HepG2 (cell line): ENCODE data around the gene THEMIS. TPM values are rescaled to one million over a fixed set of nuclear protein-coding genes. Genes with fewer than 3 reads are reported as not detected.
A peak's percentile ranks its signal among the peaks of the same experiment; 100 is the strongest.

Experiments
- ATAC-seq: fragments of 200-7000 bp; cut with Tn5 transposase; 3 replicates; pipeline ENCODE4 v1.9.1; 2020; ENCODE audit warnings: mild to moderate bottlenecking, moderate library complexity
- BruUV-seq: library from RNA; stranded (reverse); fragments of 400-500 nt; replicated peaks from 2 replicates; lab custom pipeline; 2021; lab: Mats Ljungman, UMichigan
- CTCF ChIA-PET: fragments of 300-600 bp; formaldehyde crosslinking; extraction: SDS; loops from one replicate; lab custom pipeline; 2021; ENCODE audit warnings: low total read pairs, inconsistent platforms, low intra/inter-chr PET ratio; lab: Yijun Ruan, JAX
- POLR2A ChIA-PET: fragments of 350-600 bp; sonication (Branson Sonifier 250); formaldehyde crosslinking; loops from one replicate; lab custom pipeline; 2020; ENCODE audit warnings: antibody characterized with exemption, inconsistent platforms; lab: Yijun Ruan, JAX
- DNase-seq: peaks from one replicate; pipeline ENCODE4 v3.0.0-alpha.2; 2015; ENCODE audit warnings: low spot score
- FAIRE-seq: peaks from 3 replicates; lab custom pipeline; 2011; peaks lifted over from hg19 to GRCh38; lab: Jason Lieb, UNC
- H2AFZ ChIP-seq: one replicate; pipeline ENCODE4 v1.6.1; 2011; ENCODE audit warnings: low read length, inconsistent platforms
- H3K27ac ChIP-seq: fragments of 300-600 bp; 3 replicates; pipeline ENCODE4 v1.8.0; 2011; ENCODE audit warnings: mixed run types, mild to moderate bottlenecking, mixed read lengths, low read length, inconsistent platforms; ENCODE audit not compliant: insufficient read depth; ENCODE audit errors: extremely low read length
- H3K27me3 ChIP-seq, 2 experiments: fragments of 200-600 bp in 1 of 2; 2 replicates in 1 of 2; 3 replicates in 1 of 2; pipeline versions ENCODE4 v1.6.0 to v1.8.0; 2011; ENCODE audit warnings: low read length in 2 of 2, mild to moderate bottlenecking in 2 of 2, moderate library complexity in 2 of 2, inconsistent platforms in 1 of 2; ENCODE audit not compliant: insufficient read depth in 2 of 2, control insufficient read depth in 1 of 2
- H3K36me3 ChIP-seq, 2 experiments: fragments of 200-600 bp in 1 of 2; replicated peaks in 1 of 2; 2 replicates in 1 of 2; 3 replicates in 1 of 2; pipeline versions ENCODE4 v1.5.1 to v1.8.0; 2011; ENCODE audit warnings: low read length in 2 of 2, inconsistent platforms in 1 of 2; ENCODE audit not compliant: insufficient read depth in 2 of 2, control insufficient read depth in 1 of 2
- H3K4me1 ChIP-seq: 2 replicates; pipeline ENCODE4 v1.5.1; 2012; ENCODE audit warnings: low read length, inconsistent platforms; ENCODE audit not compliant: insufficient read depth
- H3K4me2 ChIP-seq: 2 replicates; pipeline ENCODE4 v1.6.0; 2011; ENCODE audit warnings: low read depth, low read length, inconsistent platforms
- H3K4me3 ChIP-seq, 3 experiments: fragments of 200-600 bp in 1 of 3; sonication (generic), shearing (Covaris generic) in 1 of 3; replicated peaks in 1 of 3; 2 replicates each; pipeline ENCODE4 v1.5.1; 2011 to 2016; ENCODE audit warnings: low read length in 3 of 3, inconsistent platforms in 2 of 3, low read depth in 2 of 3, mild to moderate bottlenecking in 2 of 3, control low read depth in 1 of 3, mixed read lengths in 1 of 3; ENCODE audit not compliant: insufficient read depth in 1 of 3
- H3K79me2 ChIP-seq: one replicate; pipeline ENCODE4 v1.6.1; 2011; ENCODE audit warnings: low read length, inconsistent platforms; ENCODE audit not compliant: insufficient read depth
- H3K9ac ChIP-seq: 2 replicates; pipeline ENCODE4 v1.6.0; 2011; ENCODE audit warnings: mild to moderate bottlenecking, low read depth, low read length, inconsistent platforms; ENCODE audit not compliant: insufficient read depth
- H3K9me3 ChIP-seq: 2 replicates; pipeline ENCODE4 v1.5.1; 2012; ENCODE audit warnings: mild to moderate bottlenecking, low read length
- H4K20me1 ChIP-seq: 2 replicates; pipeline ENCODE4 v1.6.0; 2011; ENCODE audit warnings: inconsistent platforms, mild to moderate bottlenecking, low read length, moderate library complexity; ENCODE audit not compliant: insufficient read depth
- FOXA3 ChIP-seq: IDR thresholded peaks from 2 replicates; pipeline ENCODE4 v1.6.1; 2016; ENCODE audit warnings: missing genetic modification reagents, missing compliant biosample characterization
- FOXJ3 ChIP-seq: sonication (generic); formaldehyde crosslinking; IDR thresholded peaks from 2 replicates; pipeline ENCODE4 v1.4.0; 2020; ENCODE audit warnings: missing genetic modification reagents, mild to moderate bottlenecking, borderline replicate concordance
- HES4 ChIP-seq: sonication (generic); formaldehyde crosslinking; IDR thresholded peaks from 2 replicates; pipeline ENCODE4 v1.9.0; 2021; ENCODE audit warnings: mild to moderate bottlenecking, missing genetic modification reagents, borderline replicate concordance
- JDP2 ChIP-seq: sonication (generic); formaldehyde crosslinking; IDR thresholded peaks from 2 replicates; pipeline ENCODE4 v1.8.1; 2022; ENCODE audit warnings: missing genetic modification reagents, borderline replicate concordance
- LCORL ChIP-seq, 2 experiments: fragments of 450-650 bp in 1 of 2; sonication (generic) in 1 of 2; formaldehyde crosslinking in 1 of 2; IDR thresholded peaks; 2 replicates each; pipeline versions ENCODE4 v1.5.0 to v1.6.1; 2017 to 2020; ENCODE audit warnings: antibody characterized with exemption in 1 of 2, missing genetic modification reagents in 1 of 2
- MIXL1 ChIP-seq: IDR thresholded peaks from 2 replicates; pipeline ENCODE4 v1.6.1; 2016
- RAD21 ChIP-seq: fragments of 450-650 bp; formaldehyde crosslinking; IDR thresholded peaks from 2 replicates; pipeline ENCODE4 v1.5.0; 2020; ENCODE audit warnings: mild to moderate bottlenecking
- SMC3 ChIP-seq: IDR thresholded peaks from 2 replicates; pipeline ENCODE4 v1.6.1; 2011; ENCODE audit warnings: low read length, improper control_type of control experiment
- STAG1 ChIP-seq: sonication (generic); formaldehyde crosslinking; IDR thresholded peaks from 2 replicates; pipeline ENCODE4 v1.4.0; 2020; ENCODE audit warnings: missing genetic modification reagents
- ZNF143 ChIP-seq: sonication (generic); formaldehyde crosslinking; IDR thresholded peaks from 2 replicates; pipeline ENCODE4 v1.4.0; 2020; ENCODE audit warnings: missing genetic modification reagents
- ZNF577 ChIP-seq: sonication (generic); formaldehyde crosslinking; IDR thresholded peaks from 2 replicates; pipeline ENCODE4 v1.4.0; 2020; ENCODE audit warnings: mild to moderate bottlenecking, low read depth, missing genetic modification reagents, borderline replicate concordance
- ZNF816 ChIP-seq: sonication (generic); formaldehyde crosslinking; IDR thresholded peaks from 2 replicates; pipeline ENCODE4 v1.8.0; 2022; ENCODE audit warnings: missing genetic modification reagents, mild to moderate bottlenecking, borderline replicate concordance
- WGBS: methylation state at CpG from one replicate; pipeline ENCODE4 v1.1.6; 2017; ENCODE audit warnings: low lambda C conversion rate; 5-methylcytosine and 5-hydroxymethylcytosine counted together
- in situ Hi-C: cut with HindIII; loops from 2 replicates; pipeline ENCODE4 v1.10.0; 2017; ENCODE audit warnings: low pct_unique_long_range_greater_than_20kb; ENCODE audit not compliant: extremely low pct_ligation_motif_present
- intact Hi-C: fragments of 100-400 bp; cut with micrococcal nuclease; formaldehyde crosslinking; loops from one replicate; pipeline ENCODE4 v1.10.0; 2022; ENCODE audit not compliant: unreplicated experiment
- polyA plus RNA-seq, 8 experiments: library from polyadenylated mRNA; depleted of rRNA in 3 of 8; stranded (reverse) in 7 of 8; unstranded in 1 of 8; fragments of >200 nt; fragmentation: Illumina TruSeq in 4 of 8; extraction: Trizol in 4 of 8; gene quantifications; 2 replicates each; pipeline versions ENCODE4 v1.2.1 to v1.2.3, GENCODE V29; 2011 to 2016; ENCODE audit warnings: low read depth in 4 of 8, missing spikeins in 1 of 8, mixed read lengths in 1 of 8; ENCODE audit not compliant: insufficient read depth in 1 of 8
- total RNA-seq, 5 experiments: library from RNA; depleted of rRNA; stranded (reverse); fragments of >200 nt; fragmentation: Illumina TruSeq; extraction: Trizol; gene quantifications; 2 replicates each; pipeline ENCODE4 v1.2.3, GENCODE V29; 2016; ENCODE audit warnings: low read depth in 1 of 5
- TF ChIP-seq, protein P1 (sequence below): sonication (generic); formaldehyde crosslinking; IDR thresholded peaks from 2 replicates; pipeline ENCODE4 v1.8.0; 2022; ENCODE audit warnings: mild to moderate bottlenecking, missing genetic modification reagents, moderate library complexity
- TF ChIP-seq, protein P2 (sequence below): sonication (generic); formaldehyde crosslinking; IDR thresholded peaks from 2 replicates; pipeline ENCODE4 v1.5.0; 2020; ENCODE audit warnings: mild to moderate bottlenecking, missing genetic modification reagents, moderate library complexity

Gene THEMIS
- total and polyA plus RNA-seq, 2 of the 13 experiments (the other 11 are each of a cell fraction or from before 2014, with no cell fraction given) = not detected

DNA sequence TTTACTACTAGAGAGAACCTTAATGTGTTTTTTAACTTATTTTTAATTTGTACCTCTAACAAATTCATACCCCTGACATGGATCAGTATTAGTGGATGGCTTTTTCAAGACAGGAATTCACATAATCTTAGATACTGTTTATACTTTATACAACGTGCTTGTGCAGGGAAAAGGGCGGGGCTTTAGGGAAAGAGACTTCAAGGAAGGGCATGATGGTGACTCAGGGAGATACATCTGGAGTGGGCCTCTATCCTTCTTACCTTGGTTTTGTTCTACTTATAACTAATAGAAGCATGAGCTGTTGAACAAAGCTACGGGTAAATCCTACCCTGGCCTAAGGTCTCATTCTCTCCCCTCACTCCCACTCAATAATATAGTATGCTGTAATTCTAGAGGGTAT, 163.1 kb downstream of the THEMIS start:
- POLR2A ChIA-PET = no interaction called here
- no peak for TF ChIP-seq HES4
- TF ChIP-seq FOXJ3 = no peak
- TF ChIP-seq ZNF143 (CRISPR knock-in tag) = no peak
- TF ChIP-seq, protein P1, sequence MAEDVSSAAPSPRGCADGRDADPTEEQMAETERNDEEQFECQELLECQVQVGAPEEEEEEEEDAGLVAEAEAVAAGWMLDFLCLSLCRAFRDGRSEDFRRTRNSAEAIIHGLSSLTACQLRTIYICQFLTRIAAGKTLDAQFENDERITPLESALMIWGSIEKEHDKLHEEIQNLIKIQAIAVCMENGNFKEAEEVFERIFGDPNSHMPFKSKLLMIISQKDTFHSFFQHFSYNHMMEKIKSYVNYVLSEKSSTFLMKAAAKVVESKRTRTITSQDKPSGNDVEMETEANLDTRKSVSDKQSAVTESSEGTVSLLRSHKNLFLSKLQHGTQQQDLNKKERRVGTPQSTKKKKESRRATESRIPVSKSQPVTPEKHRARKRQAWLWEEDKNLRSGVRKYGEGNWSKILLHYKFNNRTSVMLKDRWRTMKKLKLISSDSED = no peak
- no peak for TF ChIP-seq ZNF577
- TF ChIP-seq LCORL (IDR thresholded peaks at IDR 0.05) = no peak
- no peak for TF ChIP-seq LCORL (CRISPR knock-in tag; IDR thresholded peaks at IDR 0.05)
- Histone ChIP-seq H4K20me1 (no peaks in the 10 kb centered on the region), H3K4me2 (no peak overlapping the region), H3K9me3 (no peaks in the 10 kb centered on the region), H2AFZ (no peak overlapping the region), H3K27me3 (peaks cover 0 to 11% of the 10 kb centered on the region in 2 experiments; a peak in 1 of 5 replicates), H3K79me2 (no peaks in the 10 kb centered on the region), H3K27ac (no peak overlapping the region), H3K9ac (no peak overlapping the region), H3K4me3 (no peak overlapping the region), H3K36me3 (no peaks in the 10 kb centered on the region), H3K4me1 (no peaks in the 10 kb centered on the region)
- no TSS peak for BruUV-seq
- intact Hi-C loops = loop anchor here (1.0 to 5.0 kb wide), 7 partner anchors 271 to 1633 kb away; partner anchors contain the start of gene PTPRK
- DNase-seq (no peak), FAIRE-seq (no peak), ATAC-seq (no peak)
- WGBS = 4% methylated on average over 3 of the region's 3 CpGs
- in situ Hi-C loops = loop anchor here (5.0 kb wide), 1 partner anchor 995 kb away; no protein-coding TSS in a partner anchor
- CTCF ChIA-PET = interaction anchor here (1.8 to 4.5 kb wide), 2 partner anchors 988 to 993 kb away, joined by 4 to 42 read pairs; no protein-coding TSS in a partner anchor

DNA sequence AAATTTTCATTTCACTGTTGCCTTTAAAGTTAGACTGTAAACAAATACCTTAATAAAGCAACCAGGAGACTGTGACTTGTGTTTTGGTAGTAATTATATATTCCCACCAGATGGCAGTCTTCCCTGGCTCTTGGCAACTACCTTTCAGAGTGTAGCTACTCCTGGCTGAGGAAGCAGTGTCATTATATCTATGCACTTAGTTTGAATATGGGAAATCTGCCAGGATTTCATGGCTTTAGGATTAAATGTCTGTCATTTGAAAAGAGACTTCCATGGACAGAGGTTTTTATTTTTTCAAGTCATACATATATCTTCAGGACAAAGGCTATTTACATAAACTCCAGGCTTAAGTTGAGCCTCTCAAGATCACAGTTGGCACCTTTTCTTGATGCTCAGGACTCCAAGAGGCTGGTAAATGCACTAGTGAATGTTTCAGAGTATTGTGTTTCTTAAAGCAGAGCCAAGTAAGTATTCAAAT, 163.8 kb downstream of the THEMIS start:
- TF ChIP-seq MIXL1 (peak; percentile 95), STAG1 (CRISPR knock-in tag) (peak; percentile 92), ZNF816 (CRISPR knock-in tag) (no peak), JDP2 (no peak), FOXA3 (CRISPR knock-in tag) (0 out of 2 replicates have a peak, but pooled peaks have one; percentile 7), SMC3 (peak; percentile 87), RAD21 (peak; percentile 82)
- TF ChIP-seq, protein P2, sequence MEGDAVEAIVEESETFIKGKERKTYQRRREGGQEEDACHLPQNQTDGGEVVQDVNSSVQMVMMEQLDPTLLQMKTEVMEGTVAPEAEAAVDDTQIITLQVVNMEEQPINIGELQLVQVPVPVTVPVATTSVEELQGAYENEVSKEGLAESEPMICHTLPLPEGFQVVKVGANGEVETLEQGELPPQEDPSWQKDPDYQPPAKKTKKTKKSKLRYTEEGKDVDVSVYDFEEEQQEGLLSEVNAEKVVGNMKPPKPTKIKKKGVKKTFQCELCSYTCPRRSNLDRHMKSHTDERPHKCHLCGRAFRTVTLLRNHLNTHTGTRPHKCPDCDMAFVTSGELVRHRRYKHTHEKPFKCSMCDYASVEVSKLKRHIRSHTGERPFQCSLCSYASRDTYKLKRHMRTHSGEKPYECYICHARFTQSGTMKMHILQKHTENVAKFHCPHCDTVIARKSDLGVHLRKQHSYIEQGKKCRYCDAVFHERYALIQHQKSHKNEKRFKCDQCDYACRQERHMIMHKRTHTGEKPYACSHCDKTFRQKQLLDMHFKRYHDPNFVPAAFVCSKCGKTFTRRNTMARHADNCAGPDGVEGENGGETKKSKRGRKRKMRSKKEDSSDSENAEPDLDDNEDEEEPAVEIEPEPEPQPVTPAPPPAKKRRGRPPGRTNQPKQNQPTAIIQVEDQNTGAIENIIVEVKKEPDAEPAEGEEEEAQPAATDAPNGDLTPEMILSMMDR (CRISPR knock-in tag) = peak; percentile 82
- intact Hi-C loops = loop anchor here (1.0 to 5.0 kb wide), 6 partner anchors 271 to 1515 kb away; partner anchors contain the start of gene PTPRK
- H3K79me2 ChIP-seq = no peaks in the 10 kb centered on the region
- ChIA-PET CTCF (interaction anchor here (0.8 to 4.5 kb wide), 4 partner anchors 988 to 1633 kb away, joined by 3 to 42 read pairs (median 4); no protein-coding TSS in a partner anchor), POLR2A (no interaction called here)
- no peaks in the 10 kb centered on the region for H3K36me3 ChIP-seq
- H3K9ac ChIP-seq = no peak overlapping the region
- peaks cover 0 to 13% of the 10 kb centered on the region in 2 experiments; a peak in 1 of 5 replicates for H3K27me3 ChIP-seq
- no peak overlapping the region for H3K27ac ChIP-seq
- no peaks in the 10 kb centered on the region for H3K9me3 ChIP-seq
- in situ Hi-C loops = loop anchor here (5.0 kb wide), 1 partner anchor 995 kb away; no protein-coding TSS in a partner anchor
- DNase-seq (peak; percentile 63), FAIRE-seq (peak; percentile 94), ATAC-seq (peak; percentile 99)
- no peak overlapping the region for H3K4me3 ChIP-seq
- no TSS peak for BruUV-seq
- H4K20me1 ChIP-seq = no peaks in the 10 kb centered on the region
- no peak overlapping the region for H2AFZ ChIP-seq
- no peak overlapping the region for H3K4me2 ChIP-seq
- no peaks in the 10 kb centered on the region for H3K4me1 ChIP-seq
